Pons (tissue), 1 donor: ENCODE measurements around the gene CACNA1B.
"Not testable (repeated sequence)": the region's sequence is repeated elsewhere in the genome, so short reads cannot be mapped to it uniquely, and the experiment has no call there.

Source experiments
- DNase-seq: peaks from one replicate; pipeline ENCODE4 v3.0.0-alpha.2; 2016; ENCODE audit warnings: low spot score

CACNA1B gene

GRCh38 chr9:137866226-137867141 lies 11.1 kb upstream of the CACNA1B start:
- DNase-seq: no peak

GRCh38 chr9:137870432-137870831 lies 7.2 kb upstream of the CACNA1B start:
- DNase-seq: no peak

GRCh38 chr9:137872296-137872695 lies 5.3 kb upstream of the CACNA1B start:
- no peak for DNase-seq

- DNase-seq: no peak
Observed at GRCh38 chr9:137873408-137873807, 4.2 kb upstream of the CACNA1B start.

GRCh38 chr9:137873858-137874362 lies 3.7 kb upstream of the CACNA1B start:
- DNase-seq: no peak

- DNase-seq: no peak
Observed at GRCh38 chr9:137875354-137875753, 2.2 kb upstream of the CACNA1B start.

- DNase-seq: no peak
Observed at GRCh38 chr9:137875846-137876245, 1.7 kb upstream of the CACNA1B start.

GRCh38 chr9:137876269-137876668 lies 1.3 kb upstream of the CACNA1B start:
- no peak for DNase-seq

- DNase-seq: no peak
Observed at GRCh38 chr9:137876781-137877386, 698 bp upstream of the CACNA1B start.

- no peak for DNase-seq
Observed at GRCh38 chr9:137878146-137878941, 762 bp downstream of the CACNA1B start.

GRCh38 chr9:137879052-137879451 lies 1.5 kb downstream of the CACNA1B start:
- no peak for DNase-seq

- DNase-seq: no peak
Observed at GRCh38 chr9:137879566-137880150, 2.1 kb downstream of the CACNA1B start.

GRCh38 chr9:137880160-137880975 lies 2.8 kb downstream of the CACNA1B start:
- no peak for DNase-seq

- no peak for DNase-seq
Observed at GRCh38 chr9:137880976-137881530, 3.5 kb downstream of the CACNA1B start.

GRCh38 chr9:137881591-137882505 lies 4.3 kb downstream of the CACNA1B start:
- no peak for DNase-seq

GRCh38 chr9:137882506-137882821 lies 4.9 kb downstream of the CACNA1B start:
- no peak for DNase-seq

GRCh38 chr9:137883977-137884376 lies 6.4 kb downstream of the CACNA1B start:
- DNase-seq: not testable (repeated sequence)

- not testable (repeated sequence) for DNase-seq
Observed at GRCh38 chr9:137884547-137884946, 7.0 kb downstream of the CACNA1B start.

GRCh38 chr9:137885121-137885520 lies 7.5 kb downstream of the CACNA1B start:
- not testable (repeated sequence) for DNase-seq

GRCh38 chr9:137888621-137889020 lies 11.0 kb downstream of the CACNA1B start:
- not testable (repeated sequence) for DNase-seq
